PC-9 (cell line): Measurements from ENCODE around the gene KRTAP13-4.
A peak's percentile ranks its signal among the peaks of the same experiment; 100 is the strongest.

Experiments used
- CTCF ChIP-seq: fragments of 200-600 bp; sonication (generic); conservative IDR thresholded peaks from 2 replicates; pipeline ENCODE4 v1.6.1; 2017; ENCODE audit warnings: mixed run types, antibody characterized with exemption, mild to moderate bottlenecking, moderate library complexity
- EZH2 ChIP-seq: fragments of 200-600 bp; sonication (generic); IDR thresholded peaks from 2 replicates; pipeline ENCODE4 v1.8.0; 2017; ENCODE audit warnings: antibody characterized with exemption, low read depth

- TF ChIP-seq EZH2 = no peak
- TF ChIP-seq CTCF = peak; percentile 48
These were observed 33.7 kb downstream of the KRTAP13-4 start for GRCh38 chr21:30463713-30464112.
